HAP-1 (cell line): Measurements from ENCODE around the gene FOXK2.
"Not testable (repeated sequence)": the region's sequence is repeated elsewhere in the genome, so short reads cannot be mapped to it uniquely, and the experiment has no call there.

Experiments used
- DNase-seq, 2 experiments: peaks; one replicate each; pipeline ENCODE4 v3.0.0-alpha.2; 2016 to 2020; ENCODE audit warnings: low spot score in 2 of 2
- H3K27me3 ChIP-seq: fragments of 250-450 bp; sonication (Bioruptor Pico); 2 replicates; pipeline ENCODE4 v1.5.1; 2020; ENCODE audit warnings: low read depth, mild to moderate bottlenecking, moderate library complexity
- H3K36me3 ChIP-seq: fragments of 250-450 bp; sonication (Bioruptor Pico); replicated peaks from 2 replicates; pipeline ENCODE4 v1.5.1; 2020; ENCODE audit warnings: mild to moderate bottlenecking
- H3K4me1 ChIP-seq: fragments of 250-450 bp; sonication (Bioruptor Pico); 2 replicates; pipeline ENCODE4 v1.5.1; 2020; ENCODE audit warnings: mild to moderate bottlenecking
- H3K4me3 ChIP-seq: fragments of 250-450 bp; sonication (Bioruptor Pico); 2 replicates; pipeline ENCODE4 v1.5.1; 2020; ENCODE audit warnings: mild to moderate bottlenecking, moderate library complexity
- H3K9me3 ChIP-seq: fragments of 250-450 bp; sonication (Bioruptor Pico); 2 replicates; pipeline ENCODE4 v1.5.1; 2020; ENCODE audit warnings: mild to moderate bottlenecking, moderate library complexity
- in situ Hi-C: fragments of 300-500 bp; cut with MboI; formaldehyde crosslinking; loops from 3 replicates; pipeline ENCODE4 v1.14.3; 2020; ENCODE audit warnings: low sequenced_read_pairs, inconsistent platforms, mixed read lengths

FOXK2 gene

GRCh38 chr17:82568997-82569393 lies 49.5 kb downstream of the FOXK2 start:
- Histone ChIP-seq H3K4me1 (no peaks in the 10 kb centered on the region), H3K27me3 (no peaks in the 10 kb centered on the region), H3K36me3 (peaks cover 67% of the 10 kb centered on the region), H3K4me3 (no peak overlapping the region), H3K9me3 (no peaks in the 10 kb centered on the region)
- in situ Hi-C loops = no loop called here
- no peak for DNase-seq

GRCh38 chr17:82569621-82570020 lies 50.1 kb downstream of the FOXK2 start:
- Histone ChIP-seq H3K9me3 (no peaks in the 10 kb centered on the region), H3K36me3 (peaks cover 73% of the 10 kb centered on the region), H3K27me3 (no peaks in the 10 kb centered on the region), H3K4me3 (no peak overlapping the region), H3K4me1 (no peaks in the 10 kb centered on the region)
- no peak for DNase-seq
- in situ Hi-C loops = no loop called here

DNA sequence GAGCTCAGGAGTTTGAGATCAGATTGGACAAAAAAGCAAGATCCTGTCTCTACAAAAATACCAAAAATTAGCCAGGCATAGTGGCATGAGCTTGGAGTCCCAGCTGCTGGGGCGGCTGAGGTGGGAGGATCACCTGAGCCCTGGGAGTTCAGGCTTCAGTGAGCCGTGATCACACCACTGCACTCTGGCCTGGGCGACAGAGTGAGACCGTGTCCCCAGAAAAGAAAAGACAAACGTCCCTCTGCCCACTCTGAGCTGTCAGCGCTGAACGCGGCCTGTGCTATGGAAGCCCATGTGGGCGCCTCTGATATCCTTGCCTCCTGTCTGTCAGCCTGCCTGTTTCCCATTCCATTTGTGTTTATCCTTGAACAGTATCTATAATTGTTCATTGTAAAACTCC lies 50.7 kb downstream of the FOXK2 start:
- no peak overlapping the region for H3K4me3 ChIP-seq
- DNase-seq = no peak
- H3K4me1 ChIP-seq = no peaks in the 10 kb centered on the region
- peaks cover 74% of the 10 kb centered on the region for H3K36me3 ChIP-seq
- H3K27me3 ChIP-seq = no peaks in the 10 kb centered on the region
- H3K9me3 ChIP-seq = no peaks in the 10 kb centered on the region
- in situ Hi-C loops = no loop called here

DNA sequence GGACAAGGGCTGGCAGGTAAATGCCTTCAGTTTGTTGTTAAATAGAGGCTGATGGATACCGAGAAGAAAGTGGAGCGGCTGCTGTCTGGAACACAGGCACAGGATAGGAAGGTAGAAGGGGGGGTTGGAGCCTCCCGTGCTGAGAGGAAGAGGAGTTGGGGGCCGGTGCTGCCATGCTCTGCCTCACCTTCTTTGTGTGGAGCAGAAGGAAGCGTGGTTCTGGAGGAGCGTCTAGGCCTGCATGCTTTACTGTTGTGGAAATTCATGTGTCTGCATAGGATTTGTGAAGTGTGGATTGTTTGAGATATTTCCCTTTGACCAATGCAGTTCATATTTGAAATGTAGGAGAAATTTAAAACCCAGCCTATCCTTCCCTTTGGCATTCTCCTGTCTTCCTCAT lies 52.3 kb downstream of the FOXK2 start:
- peaks cover 69% of the 10 kb centered on the region for H3K36me3 ChIP-seq
- in situ Hi-C loops = no loop called here

GRCh38 chr17:82574041-82574440 lies 54.5 kb downstream of the FOXK2 start:
- DNase-seq = no peak
- H3K36me3 ChIP-seq = peaks cover 79% of the 10 kb centered on the region
- H3K9me3 ChIP-seq = no peaks in the 10 kb centered on the region
- in situ Hi-C loops = no loop called here
- H3K27me3 ChIP-seq = no peaks in the 10 kb centered on the region
- no peak overlapping the region for H3K4me3 ChIP-seq
- H3K4me1 ChIP-seq = no peaks in the 10 kb centered on the region

More for the DNA sequence above, 52.3 kb downstream of the FOXK2 start:
- Histone ChIP-seq H3K4me1 (no peaks in the 10 kb centered on the region), H3K4me3 (no peak overlapping the region), H3K27me3 (no peaks in the 10 kb centered on the region), H3K9me3 (no peaks in the 10 kb centered on the region)
- no peak for DNase-seq

- H3K9me3 ChIP-seq, H3K4me3 ChIP-seq, H3K27me3 ChIP-seq, H3K4me1 ChIP-seq, in situ Hi-C loops, DNase-seq: not testable (repeated sequence)
- peaks cover 73% of the 10 kb centered on the region for H3K36me3 ChIP-seq
These were observed 56.2 kb downstream of the FOXK2 start for GRCh38 chr17:82575581-82576221.

DNA sequence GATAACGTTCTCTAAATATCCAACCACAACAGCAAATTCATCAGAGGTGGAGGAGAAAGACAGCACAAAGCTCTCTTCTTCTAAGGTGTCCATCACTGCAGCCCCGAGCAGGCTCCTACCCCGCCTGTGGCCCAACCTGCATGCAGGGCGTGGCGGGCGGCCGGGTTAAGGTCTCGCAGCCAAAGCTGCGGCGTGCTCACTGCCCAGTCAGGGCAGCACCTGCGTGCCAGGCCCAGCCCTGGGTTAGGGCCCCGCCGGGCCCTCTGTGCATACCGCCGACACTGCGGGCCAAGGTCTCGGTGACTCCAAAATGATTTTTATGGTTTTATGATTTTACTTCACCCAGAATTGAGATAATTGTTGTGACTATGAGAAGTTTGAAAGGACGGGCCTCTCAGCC lies 57.8 kb downstream of the FOXK2 start:
- no peaks in the 10 kb centered on the region for H3K27me3 ChIP-seq
- in situ Hi-C loops = no loop called here
- no peaks in the 10 kb centered on the region for H3K9me3 ChIP-seq
- H3K4me1 ChIP-seq = no peaks in the 10 kb centered on the region
- peaks cover 62% of the 10 kb centered on the region for H3K36me3 ChIP-seq
- no peak overlapping the region for H3K4me3 ChIP-seq
- no peak for DNase-seq

GRCh38 chr17:82579969-82580368 lies 60.4 kb downstream of the FOXK2 start:
- in situ Hi-C loops, H3K9me3 ChIP-seq, H3K4me1 ChIP-seq, H3K4me3 ChIP-seq, H3K27me3 ChIP-seq, DNase-seq: not testable (repeated sequence)
- H3K36me3 ChIP-seq = peaks cover 60% of the 10 kb centered on the region

DNA sequence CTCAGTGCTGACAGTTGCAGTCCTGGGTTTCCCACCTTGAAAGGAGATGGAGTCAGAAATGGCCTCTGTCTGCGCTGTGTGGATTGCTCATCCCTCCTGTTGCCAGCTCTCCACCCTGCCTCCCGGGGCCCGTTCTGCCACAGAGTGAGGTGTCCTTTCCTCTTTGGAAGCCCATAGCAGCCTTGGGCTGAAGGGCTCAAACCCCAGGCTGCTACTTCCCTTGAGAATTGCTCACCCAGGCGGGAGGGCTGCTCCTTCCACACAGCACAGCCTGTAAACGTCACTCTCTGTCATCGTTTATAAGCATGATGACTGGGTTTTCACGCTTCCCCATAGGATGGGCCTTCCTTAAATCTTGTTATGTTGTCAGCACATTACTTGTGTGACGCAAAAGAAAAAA lies 62.7 kb downstream of the FOXK2 start:
- no peaks in the 10 kb centered on the region for H3K9me3 ChIP-seq
- in situ Hi-C loops = no loop called here
- H3K36me3 ChIP-seq = peaks cover 64% of the 10 kb centered on the region
- no peak for DNase-seq
- no peaks in the 10 kb centered on the region for H3K27me3 ChIP-seq
- no peaks in the 10 kb centered on the region for H3K4me1 ChIP-seq
- H3K4me3 ChIP-seq = no peak overlapping the region

- DNase-seq = no peak
- H3K4me3 ChIP-seq = no peak overlapping the region
- peaks cover 64% of the 10 kb centered on the region for H3K36me3 ChIP-seq
- no peaks in the 10 kb centered on the region for H3K27me3 ChIP-seq
- H3K9me3 ChIP-seq = no peaks in the 10 kb centered on the region
- no peaks in the 10 kb centered on the region for H3K4me1 ChIP-seq
- in situ Hi-C loops = no loop called here
These were observed 63.2 kb downstream of the FOXK2 start for GRCh38 chr17:82582709-82583108.

DNA sequence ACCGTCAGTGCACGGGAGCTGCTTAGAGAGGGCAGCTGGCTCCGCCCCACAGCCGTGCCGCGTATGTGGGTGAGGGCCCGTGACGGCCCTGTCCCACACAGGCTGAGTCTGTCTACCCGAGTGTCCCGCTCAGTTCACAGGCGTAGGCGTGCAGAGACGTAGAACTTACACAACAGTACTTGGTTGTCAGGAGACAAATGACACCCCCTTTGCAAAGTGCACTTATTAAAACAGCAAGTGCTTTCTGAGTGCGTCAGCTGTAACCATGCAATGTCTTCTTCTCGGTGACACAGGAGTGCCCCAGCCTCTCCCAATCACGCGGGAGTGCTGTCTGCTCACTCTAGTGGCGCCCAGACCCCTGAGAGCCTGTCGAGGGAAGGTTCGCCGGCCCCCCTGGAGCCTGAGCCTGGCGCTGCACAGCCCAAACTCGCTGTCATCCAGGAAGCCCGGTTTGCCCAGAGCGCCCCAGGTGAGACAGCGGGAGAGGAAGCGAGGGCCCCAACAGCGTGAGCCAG lies 64.2 kb downstream of the FOXK2 start:
- no peaks in the 10 kb centered on the region for H3K27me3 ChIP-seq
- peaks cover 61% of the 10 kb centered on the region for H3K36me3 ChIP-seq
- H3K4me3 ChIP-seq = no peak overlapping the region
- H3K4me1 ChIP-seq = no peaks in the 10 kb centered on the region
- in situ Hi-C loops = no loop called here
- no peaks in the 10 kb centered on the region for H3K9me3 ChIP-seq
- DNase-seq = no peak

GRCh38 chr17:82585935-82586575 lies 66.5 kb downstream of the FOXK2 start:
- H3K4me3 ChIP-seq, H3K9me3 ChIP-seq, H3K4me1 ChIP-seq, in situ Hi-C loops, H3K27me3 ChIP-seq: not testable (repeated sequence)
- peaks cover 63% of the 10 kb centered on the region for H3K36me3 ChIP-seq
- DNase-seq = peak in 1 of 2 experiments; percentile 69

- in situ Hi-C loops = no loop called here
- no peaks in the 10 kb centered on the region for H3K4me1 ChIP-seq
- no peak overlapping the region for H3K4me3 ChIP-seq
- no peak for DNase-seq
- H3K9me3 ChIP-seq = no peaks in the 10 kb centered on the region
- peaks cover 69% of the 10 kb centered on the region for H3K36me3 ChIP-seq
- H3K27me3 ChIP-seq = no peaks in the 10 kb centered on the region
These were observed 67.2 kb downstream of the FOXK2 start for GRCh38 chr17:82586576-82587233.
